Measurements from ENCODE around the gene PLAAT2.
"Not testable (repeated sequence)": the region's sequence is repeated elsewhere in the genome, so short reads cannot be mapped to it uniquely, and the experiment has no call there.

PLAAT2 gene

GRCh38 chr11:63549411-63549810 is 13.8 kb downstream of the PLAAT2 start:
- no peak for DNase-seq (ENCODE audit: low read depth, low spot score)

GRCh38 chr11:63548178-63548577 is 15.0 kb downstream of the PLAAT2 start:
- DNase-seq (ENCODE audit: low read depth, low spot score) = no peak

- DNase-seq (ENCODE audit: low read depth, low spot score) = no peak
Observed at GRCh38 chr11:63547061-63547460, 16.1 kb downstream of the PLAAT2 start.

GRCh38 chr11:63543711-63544110 is 19.5 kb downstream of the PLAAT2 start:
- DNase-seq (ENCODE audit: low read depth, low spot score) = no peak

GRCh38 chr11:63542506-63542905 is 20.7 kb downstream of the PLAAT2 start:
- not testable (repeated sequence) for DNase-seq (ENCODE audit: low read depth, low spot score)

- DNase-seq (ENCODE audit: low read depth, low spot score) = no peak
Observed at GRCh38 chr11:63537293-63538101, 25.7 kb downstream of the PLAAT2 start.

GRCh38 chr11:63536669-63537292 is 26.4 kb downstream of the PLAAT2 start, which contains the start of gene PLAAT4:
PLAAT4 (plus strand) TSS chr11:63536808; CDS start chr11:63536869, 61 bp downstream.
- no peak for DNase-seq (ENCODE audit: low read depth, low spot score)

GRCh38 chr11:63535734-63536133 is 27.4 kb downstream of the PLAAT2 start:
- DNase-seq (ENCODE audit: low read depth, low spot score) = no peak

GRCh38 chr11:63534895-63535461 is 28.2 kb downstream of the PLAAT2 start:
- no peak for DNase-seq (ENCODE audit: low read depth, low spot score)

GRCh38 chr11:63534076-63534475 is 29.1 kb downstream of the PLAAT2 start:
- no peak for DNase-seq (ENCODE audit: low read depth, low spot score)

GRCh38 chr11:63532799-63533475 is 30.2 kb downstream of the PLAAT2 start:
- DNase-seq (ENCODE audit: low read depth, low spot score) = no peak

- no peak for DNase-seq (ENCODE audit: low read depth, low spot score)
Observed at GRCh38 chr11:63532117-63532516, 31.1 kb downstream of the PLAAT2 start.

GRCh38 chr11:63531074-63531792 is 31.9 kb downstream of the PLAAT2 start:
- not testable (repeated sequence) for DNase-seq (ENCODE audit: low read depth, low spot score)

- no peak for DNase-seq (ENCODE audit: low read depth, low spot score)
Observed at GRCh38 chr11:63530021-63530420, 33.2 kb downstream of the PLAAT2 start.

- DNase-seq (ENCODE audit: low read depth, low spot score) = not testable (repeated sequence)
Observed at GRCh38 chr11:63529373-63529772, 33.8 kb downstream of the PLAAT2 start.

GRCh38 chr11:63528729-63529278 is 34.4 kb downstream of the PLAAT2 start:
- not testable (repeated sequence) for DNase-seq (ENCODE audit: low read depth, low spot score)

GRCh38 chr11:63528156-63528555 is 35.0 kb downstream of the PLAAT2 start:
- DNase-seq (ENCODE audit: low read depth, low spot score) = not testable (repeated sequence)

- DNase-seq (ENCODE audit: low read depth, low spot score) = no peak
Observed at GRCh38 chr11:63527667-63528066, 35.5 kb downstream of the PLAAT2 start.

- no peak for DNase-seq (ENCODE audit: low read depth, low spot score)
Observed at GRCh38 chr11:63523151-63523550, 40.0 kb downstream of the PLAAT2 start.

GRCh38 chr11:63521896-63522295 is 41.3 kb downstream of the PLAAT2 start:
- DNase-seq (ENCODE audit: low read depth, low spot score) = no peak

GRCh38 chr11:63520606-63521170 is 42.5 kb downstream of the PLAAT2 start:
- DNase-seq (ENCODE audit: low read depth, low spot score) = no peak

Data from activated naive CD8-positive, alpha-beta T cell treated with anti-CD3 and anti-CD28 coated beads, Interleukin-2, amount 50 U/mL, for 16 hours (primary cell).